HT-29 (cell line): ENCODE data around the gene RALGPS1. TPM values are rescaled to one million over a fixed set of nuclear protein-coding genes. Genes with fewer than 3 reads are reported as not detected.

Source experiments
- DNase-seq: peaks from one replicate; pipeline ENCODE4 v3.0.0-alpha.2; 2015; ENCODE audit warnings: low spot score
- total RNA-seq: library from RNA; depleted of rRNA; stranded (reverse); fragments of >200 nt; shearing (Covaris generic); gene quantifications from 2 replicates; pipeline ENCODE4 v1.2.3, GENCODE V29; 2014

The RALGPS1 gene
- total RNA-seq, 1 experiment from 2014 or later, result 12.4 TPM

DNA sequence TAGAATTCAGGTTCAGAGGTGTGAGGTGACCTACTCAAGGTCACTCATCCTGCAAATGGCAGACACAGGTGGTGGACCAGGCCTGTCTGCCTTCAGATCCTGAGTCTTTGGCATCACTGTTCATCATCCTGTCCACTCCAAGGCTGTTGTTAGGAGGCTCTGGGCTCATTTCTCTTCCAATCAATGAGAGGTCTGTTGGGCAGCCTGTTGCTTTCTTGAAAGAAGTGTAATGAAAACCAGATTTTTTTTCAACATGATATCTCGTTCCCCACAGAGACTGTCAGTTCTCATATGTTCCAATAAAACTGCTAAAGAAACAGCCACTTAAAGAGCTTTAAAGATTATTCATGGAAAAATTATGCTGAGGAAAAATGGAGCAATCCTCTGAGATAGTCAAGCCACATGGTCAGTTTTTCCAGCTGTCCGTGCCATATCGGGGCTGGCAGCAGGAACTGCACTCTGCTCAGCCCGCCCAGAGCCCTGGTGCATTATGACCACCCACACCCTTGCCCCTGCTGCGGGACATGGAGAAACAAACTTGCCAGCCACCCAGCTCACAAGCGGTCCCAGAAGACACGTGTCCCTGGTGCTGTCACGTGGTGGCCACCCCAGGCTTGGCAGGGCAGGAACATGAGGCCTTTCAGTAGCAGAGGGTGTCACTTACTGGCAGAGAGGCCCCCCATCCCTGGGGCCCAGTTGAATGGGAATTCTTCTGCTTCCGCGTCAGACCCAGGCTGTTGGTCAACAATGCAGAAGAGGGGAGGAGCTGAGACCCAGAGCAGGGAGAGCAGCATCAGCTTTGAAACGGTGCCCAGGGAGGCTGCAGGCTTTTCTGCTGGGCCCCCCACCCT lies 271.6 kb downstream of the RALGPS1 start:
- no peak for DNase-seq

DNA sequence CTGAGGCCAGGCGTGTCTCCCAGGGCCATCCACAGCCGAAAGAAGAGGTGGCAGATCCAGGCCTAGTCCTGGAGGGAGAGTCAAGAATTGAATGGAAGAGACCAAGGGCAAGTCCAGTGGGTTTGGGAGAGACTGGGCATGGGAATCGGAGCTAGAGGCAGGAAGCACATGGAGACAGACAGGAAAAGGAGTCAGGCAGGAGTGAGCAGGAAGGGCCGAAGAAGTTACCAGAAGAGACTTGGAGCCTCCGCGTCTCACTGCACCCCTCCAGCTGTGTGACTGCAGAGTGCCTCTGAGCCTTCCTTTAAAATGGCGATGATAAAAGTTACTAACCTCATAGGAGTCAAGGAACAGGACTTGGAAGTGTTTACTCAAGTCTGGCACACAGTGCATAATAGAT lies 272.2 kb downstream of the RALGPS1 start:
- no peak for DNase-seq

DNA sequence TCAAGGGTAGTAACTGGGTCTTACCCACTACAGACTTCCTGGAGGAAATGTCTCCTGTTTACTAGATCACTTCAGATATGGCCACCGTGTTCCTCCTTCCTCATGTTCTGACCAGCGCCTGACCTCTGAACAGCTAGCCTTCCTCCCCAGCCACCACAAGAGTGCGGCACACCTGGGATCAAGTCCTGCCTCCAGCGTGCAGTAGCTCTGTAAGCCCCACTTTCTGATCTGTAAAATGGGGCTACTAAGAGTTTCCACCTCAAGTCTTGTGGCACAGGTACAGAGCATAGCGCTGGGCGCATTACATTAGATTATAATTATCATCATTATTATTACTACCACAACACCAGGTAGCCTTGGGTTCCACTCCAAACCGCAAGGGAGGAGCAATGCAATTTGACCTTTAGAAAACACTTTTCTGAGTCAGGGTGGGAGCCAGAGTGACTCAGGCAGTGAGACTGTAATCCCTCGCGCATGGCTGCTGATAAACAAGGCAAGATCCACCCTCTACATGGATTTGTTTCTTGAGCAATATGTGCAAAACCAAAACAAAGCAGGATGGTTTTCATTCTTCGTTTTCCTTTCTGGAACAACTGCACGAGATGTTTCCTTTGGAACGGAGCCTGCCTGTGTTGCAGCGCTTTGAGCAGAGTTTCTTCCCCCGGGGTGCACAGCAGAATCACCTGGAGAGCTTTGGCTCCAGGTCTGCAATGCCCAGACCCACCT lies 272.8 kb downstream of the RALGPS1 start:
- peak; percentile 86 for DNase-seq

DNA sequence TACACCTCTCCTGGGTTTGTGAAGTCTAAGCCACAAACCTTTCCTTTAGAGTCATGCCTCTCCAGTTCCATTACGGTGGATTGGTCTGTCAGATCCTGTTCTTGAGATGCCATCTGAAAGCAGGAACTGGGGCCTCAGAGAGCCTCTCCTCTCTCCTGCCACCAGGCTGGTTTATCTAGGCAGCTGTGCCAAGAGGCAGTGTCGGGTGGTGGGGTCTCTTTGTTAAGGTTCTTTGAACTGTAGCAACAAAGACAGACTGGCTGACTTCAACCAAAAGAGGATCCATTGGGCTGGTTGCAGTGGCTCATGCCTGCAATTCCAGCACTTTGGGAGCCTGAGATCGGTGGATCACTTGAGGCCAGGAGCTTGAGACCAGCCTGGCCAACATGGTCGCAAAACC lies 273.8 kb downstream of the RALGPS1 start:
- DNase-seq, result no peak

DNA sequence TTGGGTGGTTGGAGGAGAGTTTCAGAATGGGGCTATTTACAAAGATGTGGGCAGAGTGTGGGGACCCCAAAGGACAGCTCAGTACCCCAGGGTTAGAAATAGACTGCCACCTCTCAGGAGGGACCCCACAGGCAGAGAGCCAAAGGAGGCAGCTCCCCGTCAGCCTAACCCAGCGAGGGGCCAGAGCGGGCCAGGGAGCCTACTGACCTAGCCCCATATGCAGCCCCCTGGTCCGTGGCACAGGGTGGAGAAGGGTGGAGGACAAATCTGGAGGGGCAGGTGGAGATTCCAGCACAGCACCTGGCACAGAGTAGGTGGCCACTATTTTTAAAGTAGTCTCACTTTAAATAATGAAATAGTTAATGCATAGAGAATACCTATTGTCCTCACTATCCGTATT lies 275.0 kb downstream of the RALGPS1 start:
- DNase-seq, result no peak

DNA sequence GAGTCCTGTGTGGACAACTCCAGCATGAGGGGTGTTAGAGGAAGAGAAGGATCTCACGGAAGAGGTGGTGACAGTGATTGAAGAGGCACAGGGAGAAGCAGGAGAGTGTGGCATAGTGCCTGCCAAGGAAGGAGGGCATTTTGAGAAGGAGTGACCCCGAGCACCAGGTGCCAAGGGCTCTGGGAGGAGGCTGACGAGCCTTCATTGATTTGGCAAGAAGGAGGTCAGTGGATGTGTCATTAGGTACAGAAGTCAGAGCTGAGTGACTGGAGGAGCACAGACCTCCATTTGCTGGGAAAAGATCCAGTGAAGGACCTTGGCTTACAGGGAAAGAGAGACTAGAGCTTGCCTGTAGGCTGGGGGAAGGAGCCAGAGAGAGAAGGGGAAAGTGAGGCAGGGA lies 278.2 kb downstream of the RALGPS1 start:
- DNase-seq, result no peak

DNA sequence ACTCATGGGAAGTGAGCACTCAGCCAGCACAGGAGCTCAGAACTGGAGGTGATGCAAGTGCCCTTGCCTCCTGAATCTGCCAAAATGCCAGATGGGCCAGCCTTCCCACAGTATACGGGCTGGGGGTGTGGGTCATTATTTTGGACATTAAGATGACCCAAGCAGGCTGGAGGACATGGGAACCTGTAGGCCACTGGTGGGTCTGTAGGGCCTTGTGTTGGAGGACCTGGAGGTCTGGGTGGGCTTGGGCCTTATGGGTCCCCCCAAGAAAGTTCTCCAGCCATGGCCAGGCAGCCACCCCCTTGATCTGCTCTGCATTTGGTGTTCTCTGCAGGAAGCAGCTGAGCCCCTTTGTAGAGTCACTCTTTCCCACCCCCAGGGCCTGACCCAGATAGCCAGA lies 278.9 kb downstream of the RALGPS1 start:
- no peak for DNase-seq

DNA sequence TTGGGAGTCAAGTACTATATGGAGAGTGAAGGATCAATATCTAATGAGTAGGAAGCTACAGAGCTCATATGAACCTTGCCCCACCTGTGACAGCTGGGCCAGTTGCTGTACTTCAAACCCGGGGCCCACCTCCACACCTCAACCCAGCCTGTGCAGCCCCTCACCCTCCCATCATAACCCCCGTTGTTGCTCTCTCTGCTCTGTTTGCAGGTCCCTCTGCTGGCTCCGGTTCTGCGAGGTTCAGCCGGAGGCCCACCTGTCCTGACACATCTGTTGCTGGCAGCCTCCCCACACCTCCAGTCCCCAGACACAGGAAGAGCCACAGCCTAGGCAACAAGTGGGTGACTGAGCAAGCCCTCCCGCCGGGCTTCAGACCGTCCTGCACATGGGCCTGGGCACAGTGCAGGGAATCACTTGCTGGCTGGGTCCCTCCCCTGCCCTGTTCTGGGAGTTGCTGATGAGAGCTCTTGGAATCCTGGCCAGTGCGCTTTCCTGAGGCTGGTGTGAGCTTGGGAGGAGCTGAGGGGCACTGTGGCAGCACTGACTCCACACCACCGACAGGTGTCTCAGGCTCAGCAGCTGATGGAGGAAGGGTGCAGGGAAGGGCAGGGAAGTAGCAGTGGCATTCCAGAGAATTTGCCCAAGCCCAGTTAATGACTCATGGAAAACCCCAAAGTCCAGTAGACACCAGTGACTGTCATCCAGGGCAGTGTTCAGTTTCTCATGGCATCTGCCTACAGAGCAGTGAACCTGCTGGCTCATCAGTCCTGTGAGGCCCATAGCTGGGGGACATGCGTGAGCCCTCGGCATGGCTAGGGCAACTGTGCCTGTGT lies 280.5 kb downstream of the RALGPS1 start:
- peak; percentile 86 for DNase-seq

DNA sequence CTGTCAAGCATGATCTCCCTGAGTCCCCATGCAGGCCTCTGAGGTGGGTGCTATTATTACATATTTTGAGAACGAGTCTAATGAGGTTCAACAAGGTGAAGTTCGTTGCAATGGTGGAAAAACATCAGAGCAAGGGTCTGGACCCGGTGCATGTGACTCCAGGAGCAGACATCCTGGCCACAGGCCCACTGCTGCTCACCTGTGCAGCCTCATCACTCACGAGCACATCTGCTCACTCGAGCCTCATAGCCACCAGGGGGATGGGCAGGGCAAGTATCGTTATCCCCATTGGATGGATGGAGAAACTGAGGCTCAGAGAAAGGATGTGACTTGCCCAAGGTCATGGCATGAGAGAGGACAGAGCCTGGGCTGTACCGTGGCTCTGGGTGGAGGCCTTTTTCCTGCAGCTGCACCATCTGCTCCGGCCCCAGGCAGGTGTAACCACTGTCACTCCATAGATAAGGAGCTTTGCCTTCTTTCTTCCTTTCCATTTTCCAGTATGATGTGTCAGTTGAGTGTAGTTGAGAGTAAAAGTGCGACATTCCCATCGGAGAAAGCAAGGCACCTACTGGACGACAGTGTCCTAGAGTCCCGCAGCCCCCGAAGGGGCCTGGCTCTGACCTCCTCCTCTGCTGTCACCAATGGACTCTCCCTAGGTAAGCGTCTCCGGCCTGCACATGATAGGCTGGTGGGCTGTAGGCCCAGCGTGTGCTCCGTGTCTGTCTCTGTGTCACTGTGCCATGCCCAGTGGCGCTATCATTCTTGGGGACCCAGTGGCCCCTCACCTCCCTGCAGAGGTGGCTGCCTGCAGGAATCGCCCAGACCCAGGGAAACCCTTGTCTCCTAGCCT lies 281.6 kb downstream of the RALGPS1 start:
- no peak for DNase-seq

DNA sequence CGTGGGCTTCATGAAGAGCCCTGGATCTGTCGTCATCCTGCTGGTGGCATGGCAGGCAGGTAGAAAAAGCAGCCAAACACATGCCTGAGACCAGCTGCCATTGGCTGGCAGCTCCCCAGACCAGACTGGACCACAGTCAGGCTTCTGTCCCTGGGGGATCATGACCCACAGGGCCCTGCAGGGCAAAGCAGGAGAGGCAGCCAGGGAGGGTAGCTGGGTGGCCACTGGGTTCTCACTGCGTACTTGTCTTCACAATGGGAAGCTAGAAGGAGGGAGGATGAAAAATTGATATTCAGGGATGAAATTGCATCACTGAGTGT lies 282.2 kb downstream of the RALGPS1 start:
- DNase-seq, result no peak

DNA sequence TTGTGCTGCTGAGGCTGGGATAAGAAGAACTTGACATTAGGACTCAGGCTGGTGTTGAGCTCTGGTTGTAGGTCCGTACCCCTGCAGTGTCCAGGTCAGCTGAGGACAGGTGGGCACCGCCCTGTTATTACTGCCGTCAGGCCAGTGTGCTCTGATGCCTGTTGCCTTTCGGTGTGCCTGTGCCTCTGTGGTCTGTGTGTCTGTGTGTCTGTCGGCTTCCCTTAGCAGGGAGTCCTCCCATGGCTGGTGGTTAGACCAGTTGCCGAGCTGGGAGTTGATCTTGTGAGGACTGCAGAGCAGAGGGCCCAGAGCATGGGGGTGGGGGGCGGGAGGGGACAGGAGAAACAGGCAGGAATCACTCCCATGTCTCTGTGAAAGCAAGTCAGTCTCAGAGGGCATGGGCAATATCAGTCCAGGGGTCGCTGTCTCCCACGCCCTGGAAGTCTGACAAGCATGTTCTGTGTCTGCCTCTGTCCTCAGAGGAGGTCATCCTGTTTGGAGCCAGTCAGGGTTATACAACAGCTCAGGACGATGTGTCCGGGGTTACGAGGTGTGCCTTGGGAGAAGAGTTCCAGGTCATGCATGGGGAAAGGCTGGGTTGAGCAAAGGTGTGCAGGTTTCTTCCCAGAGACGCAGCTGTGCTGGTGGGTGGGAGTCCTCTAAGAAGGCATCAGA lies 282.7 kb downstream of the RALGPS1 start:
- no peak for DNase-seq

DNA sequence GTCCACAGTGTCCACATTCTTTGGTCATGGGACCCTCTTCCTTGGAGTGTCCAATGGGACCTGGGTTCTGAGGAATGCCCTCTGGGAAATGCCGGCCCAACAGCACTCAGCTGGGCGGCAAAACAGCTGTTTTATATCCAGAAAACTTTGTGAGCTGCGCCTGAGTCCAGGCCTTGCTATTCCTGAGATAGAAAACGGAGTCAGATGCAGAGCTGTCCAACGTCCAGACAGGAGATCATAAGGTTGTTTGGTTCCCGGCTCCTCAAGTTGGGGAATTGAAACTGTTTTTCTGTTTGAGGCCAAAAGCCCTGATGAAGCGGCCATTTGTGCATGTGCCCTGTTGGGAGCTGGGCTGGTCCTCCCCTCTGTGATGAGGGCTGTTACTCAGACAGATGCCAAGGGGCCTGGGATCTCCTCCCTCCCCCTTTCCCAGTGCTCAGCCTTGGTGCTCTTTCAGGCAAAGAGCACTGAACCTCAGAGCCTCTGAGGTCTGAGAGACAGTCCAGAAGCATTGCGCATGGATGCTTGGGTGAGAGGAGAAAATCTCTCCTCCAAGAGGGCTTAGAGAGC lies 283.4 kb downstream of the RALGPS1 start:
- no peak for DNase-seq

DNA sequence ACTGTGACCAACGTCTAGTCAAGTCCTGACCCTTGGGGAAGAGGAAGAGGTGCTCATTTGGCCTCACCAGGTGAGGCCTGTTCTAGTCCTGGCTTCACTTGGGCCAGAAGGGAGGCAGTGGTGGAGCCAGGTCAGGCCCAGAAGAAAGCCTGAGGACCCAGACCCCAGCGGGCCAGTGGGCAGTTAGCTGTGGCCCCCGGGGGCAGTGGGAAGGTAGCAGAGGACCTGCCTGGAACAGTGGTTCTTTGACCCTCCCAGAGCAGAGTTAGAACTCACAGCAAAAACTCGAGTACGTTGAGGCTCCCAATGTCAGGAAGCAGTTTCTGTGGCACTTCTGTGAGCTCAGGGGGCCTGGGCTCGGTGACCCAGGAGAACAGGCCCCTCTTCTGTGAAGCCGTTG lies 284.0 kb downstream of the RALGPS1 start:
- DNase-seq, result no peak

DNA sequence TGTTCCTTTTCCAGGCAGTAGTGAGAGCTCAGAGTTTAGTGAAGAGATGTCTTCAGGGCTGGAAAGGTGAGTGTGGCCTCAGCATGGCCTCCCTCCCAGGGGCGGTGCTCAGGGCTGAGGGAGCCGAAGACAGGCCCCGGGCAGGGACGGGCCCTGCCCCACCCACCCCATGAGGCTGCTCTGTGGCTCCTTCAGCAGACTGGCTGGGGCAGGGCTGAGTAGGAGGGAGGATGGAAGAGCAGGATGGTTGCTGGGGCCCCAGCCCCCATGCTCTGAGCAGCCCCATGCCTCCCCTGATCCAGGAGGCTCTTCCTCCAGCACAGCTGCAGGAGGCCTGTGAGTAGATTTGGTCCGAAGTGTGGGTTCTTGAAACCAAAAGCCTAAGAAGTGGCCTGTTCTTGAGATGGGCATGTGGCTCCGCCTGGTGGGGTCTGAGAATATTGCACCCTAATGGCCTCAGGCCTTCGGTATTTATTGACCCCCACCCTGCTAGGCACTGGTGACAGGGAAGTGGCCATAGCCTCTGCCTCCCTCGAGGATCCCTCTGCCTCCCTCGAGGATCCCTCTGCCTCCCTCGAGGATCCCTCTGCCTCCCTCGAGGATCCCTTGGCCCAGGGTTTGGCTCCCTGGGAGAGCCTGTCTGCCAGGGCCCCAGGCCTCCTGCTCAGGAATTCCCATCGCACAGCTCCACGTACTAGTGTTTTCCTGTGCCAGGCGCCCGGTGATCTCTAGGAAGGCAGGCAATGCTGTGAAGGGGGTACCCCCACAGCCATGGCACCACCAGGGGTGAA lies 284.6 kb downstream of the RALGPS1 start:
- DNase-seq, result peak; percentile 91

DNA sequence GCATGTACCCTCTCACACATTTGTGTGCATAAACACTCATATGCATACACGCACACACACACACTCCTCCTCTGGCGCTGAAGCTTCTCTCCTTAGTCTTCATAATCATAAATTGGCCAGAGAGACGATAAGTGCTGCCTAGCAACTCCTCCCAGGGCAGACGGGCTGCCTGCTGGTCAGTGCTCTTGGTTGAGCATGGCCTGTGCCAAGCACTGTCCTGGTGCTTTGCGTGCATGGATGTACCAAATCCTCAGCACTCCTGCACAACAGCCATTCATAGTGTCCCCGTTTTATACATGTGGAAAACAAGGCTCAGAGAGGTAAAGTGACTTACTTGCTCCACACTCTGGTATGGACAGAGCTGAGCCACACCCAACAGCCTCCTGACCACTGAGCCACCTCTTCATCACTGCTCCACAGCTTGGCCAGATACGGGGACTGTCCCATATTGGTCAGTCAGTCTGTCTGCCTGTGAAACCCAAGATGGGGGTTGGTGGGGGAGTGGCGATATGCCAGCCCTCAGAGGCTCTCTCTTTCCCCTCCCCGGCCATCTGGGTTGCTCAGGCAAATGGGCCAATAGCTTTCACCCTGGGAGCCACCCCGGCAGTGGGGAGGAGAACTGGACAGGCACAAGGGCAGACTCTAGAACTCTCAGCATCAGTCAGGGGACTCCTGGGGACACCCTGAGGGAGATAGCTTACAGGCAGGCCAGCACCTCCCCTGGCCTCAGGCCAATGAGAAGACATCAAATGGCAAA lies 285.7 kb downstream of the RALGPS1 start:
- DNase-seq, result no peak

DNA sequence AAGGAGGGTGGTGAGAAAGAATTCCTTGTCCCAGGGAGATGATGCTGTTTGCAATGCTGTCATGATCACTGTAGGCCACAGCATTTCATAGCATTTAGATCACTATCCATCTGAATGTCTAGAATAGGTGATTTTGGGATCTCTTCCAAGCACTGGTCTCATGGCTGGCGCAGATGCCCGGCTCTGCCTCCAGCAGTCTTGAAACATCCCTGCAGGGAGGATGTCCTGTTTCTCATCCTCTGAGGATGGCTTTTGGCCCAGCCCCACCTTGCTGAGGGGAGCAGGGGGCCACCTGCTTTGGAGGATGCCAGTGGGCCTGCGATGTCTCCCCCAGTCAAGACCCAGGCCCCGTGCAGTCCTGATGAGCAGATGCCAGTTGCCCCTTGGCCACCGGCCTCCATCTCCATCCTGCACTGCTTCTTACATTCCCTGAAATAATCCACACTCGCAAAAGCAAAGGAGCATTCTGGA lies 286.5 kb downstream of the RALGPS1 start:
- no peak for DNase-seq

DNA sequence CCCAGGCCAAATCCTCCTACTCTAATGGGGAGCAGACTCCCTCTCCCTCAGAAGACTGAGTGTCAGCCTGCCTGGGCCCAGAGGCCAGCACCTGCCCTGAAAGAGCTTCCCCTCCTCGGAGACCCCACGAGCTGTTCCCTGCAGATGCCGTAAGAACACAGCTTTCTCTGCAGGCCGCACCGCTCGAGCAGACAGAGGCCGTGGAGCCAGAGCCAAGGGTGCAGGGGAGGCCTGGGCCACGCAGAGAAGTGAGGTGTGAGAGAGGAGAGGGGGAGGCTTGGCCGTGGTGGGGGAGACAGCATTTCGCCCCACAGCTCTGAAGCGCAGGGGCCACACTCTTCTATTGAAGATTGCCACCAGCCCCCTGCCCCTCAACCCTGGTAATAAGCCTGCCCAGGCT lies 287.1 kb downstream of the RALGPS1 start:
- no peak for DNase-seq

DNA sequence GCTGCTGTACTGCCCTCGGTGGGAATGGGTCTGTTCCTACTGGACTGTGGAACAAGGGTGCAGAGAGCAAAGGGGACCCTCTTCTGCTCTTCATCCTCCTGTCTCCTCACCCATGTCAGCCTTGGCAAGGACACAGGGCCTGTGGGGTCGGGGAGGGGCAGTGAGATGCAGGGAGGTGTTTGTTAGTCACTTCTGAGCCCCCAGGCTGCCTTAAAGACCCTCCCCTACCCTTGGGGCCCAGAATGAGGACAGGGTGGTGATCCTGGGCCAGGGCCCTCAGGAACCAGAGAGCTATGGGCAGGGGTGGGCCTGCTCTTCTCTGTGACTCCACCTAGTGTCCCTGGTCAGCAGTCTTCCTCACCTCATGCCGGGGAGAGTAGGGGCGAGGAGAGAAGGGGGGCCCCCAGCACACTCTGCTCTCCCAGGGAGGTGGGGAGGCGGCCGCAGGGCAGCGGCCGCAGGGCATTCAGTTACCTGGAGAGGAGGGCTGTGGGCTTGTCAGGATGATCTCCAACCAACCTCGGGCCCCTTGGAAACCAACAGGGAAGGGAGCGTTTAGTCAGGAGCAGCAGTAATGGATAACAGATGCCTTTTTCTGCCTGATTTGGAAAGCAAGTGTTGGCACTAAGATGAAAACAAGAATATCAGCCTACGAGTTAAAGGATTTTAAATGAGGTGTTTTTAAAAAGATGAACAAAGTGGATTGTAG lies 288.0 kb downstream of the RALGPS1 start:
- DNase-seq, result no peak
